AG09319 (cell line): ENCODE data around the gene STK33.

Experiments
- DNase-seq: peaks from one replicate; pipeline ENCODE4 v3.0.0-alpha.2; 2010; ENCODE audit warnings: low read depth; ENCODE audit errors: extremely low read depth
- TF ChIP-seq, protein P1 (sequence below): IDR thresholded peaks from 2 replicates; pipeline ENCODE4 v1.5.1; 2011; ENCODE audit warnings: low read depth, mild to moderate bottlenecking, inconsistent platforms, low read length, moderate library complexity

STK33 gene

DNA sequence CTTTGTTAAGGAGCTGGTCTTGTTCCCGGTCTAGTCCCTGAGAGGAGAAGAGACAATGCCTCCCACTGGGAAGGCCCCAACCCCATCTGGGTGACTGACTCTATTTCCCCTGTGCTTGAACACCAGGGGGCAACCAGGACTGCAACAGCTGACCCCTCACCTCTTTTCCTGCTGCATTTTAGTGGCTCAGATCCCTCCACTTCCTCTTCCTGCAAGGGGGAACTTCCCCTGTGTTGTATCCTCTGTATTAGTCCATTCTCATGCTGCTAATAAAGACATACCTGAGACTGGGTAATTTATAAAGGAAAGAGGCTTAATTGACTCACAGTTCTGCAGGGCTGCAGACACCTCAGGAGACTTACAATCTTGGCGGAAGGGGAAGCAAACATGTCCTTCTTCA, 246.1 kb downstream of the STK33 start:
- TF ChIP-seq, protein P1, sequence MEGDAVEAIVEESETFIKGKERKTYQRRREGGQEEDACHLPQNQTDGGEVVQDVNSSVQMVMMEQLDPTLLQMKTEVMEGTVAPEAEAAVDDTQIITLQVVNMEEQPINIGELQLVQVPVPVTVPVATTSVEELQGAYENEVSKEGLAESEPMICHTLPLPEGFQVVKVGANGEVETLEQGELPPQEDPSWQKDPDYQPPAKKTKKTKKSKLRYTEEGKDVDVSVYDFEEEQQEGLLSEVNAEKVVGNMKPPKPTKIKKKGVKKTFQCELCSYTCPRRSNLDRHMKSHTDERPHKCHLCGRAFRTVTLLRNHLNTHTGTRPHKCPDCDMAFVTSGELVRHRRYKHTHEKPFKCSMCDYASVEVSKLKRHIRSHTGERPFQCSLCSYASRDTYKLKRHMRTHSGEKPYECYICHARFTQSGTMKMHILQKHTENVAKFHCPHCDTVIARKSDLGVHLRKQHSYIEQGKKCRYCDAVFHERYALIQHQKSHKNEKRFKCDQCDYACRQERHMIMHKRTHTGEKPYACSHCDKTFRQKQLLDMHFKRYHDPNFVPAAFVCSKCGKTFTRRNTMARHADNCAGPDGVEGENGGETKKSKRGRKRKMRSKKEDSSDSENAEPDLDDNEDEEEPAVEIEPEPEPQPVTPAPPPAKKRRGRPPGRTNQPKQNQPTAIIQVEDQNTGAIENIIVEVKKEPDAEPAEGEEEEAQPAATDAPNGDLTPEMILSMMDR: no peak
- no peak for DNase-seq

DNA sequence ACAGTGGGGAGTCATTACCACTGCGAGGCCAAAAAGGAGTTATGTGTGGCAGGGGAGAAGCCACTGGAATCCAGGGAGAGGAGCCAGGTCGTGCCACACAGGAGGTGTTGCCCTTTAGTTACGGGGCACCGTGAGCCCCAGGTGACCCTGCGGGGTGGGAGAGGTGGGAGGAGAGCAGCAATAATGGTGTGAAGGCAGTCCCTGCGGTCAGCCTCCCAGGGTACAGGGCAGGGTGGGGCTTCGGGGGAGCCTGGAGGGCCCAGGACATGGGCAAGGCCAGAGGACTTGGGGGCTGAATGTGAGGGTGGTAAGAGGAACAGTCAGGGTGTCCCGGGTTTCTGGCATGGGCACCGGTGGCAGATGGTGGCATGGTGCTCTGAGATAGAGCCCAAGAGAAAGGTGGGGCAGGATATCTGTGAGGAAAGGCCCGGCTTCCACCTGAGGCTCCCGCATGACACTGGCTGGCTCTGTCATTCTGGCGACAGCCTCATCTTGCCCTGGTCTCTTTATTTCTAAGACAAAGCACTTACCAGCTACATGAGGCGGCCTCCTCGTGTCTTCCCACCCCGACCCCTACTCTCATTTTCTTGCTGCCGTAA, 247.8 kb downstream of the STK33 start:
- TF ChIP-seq, protein P1: no peak
- no peak for DNase-seq

DNA sequence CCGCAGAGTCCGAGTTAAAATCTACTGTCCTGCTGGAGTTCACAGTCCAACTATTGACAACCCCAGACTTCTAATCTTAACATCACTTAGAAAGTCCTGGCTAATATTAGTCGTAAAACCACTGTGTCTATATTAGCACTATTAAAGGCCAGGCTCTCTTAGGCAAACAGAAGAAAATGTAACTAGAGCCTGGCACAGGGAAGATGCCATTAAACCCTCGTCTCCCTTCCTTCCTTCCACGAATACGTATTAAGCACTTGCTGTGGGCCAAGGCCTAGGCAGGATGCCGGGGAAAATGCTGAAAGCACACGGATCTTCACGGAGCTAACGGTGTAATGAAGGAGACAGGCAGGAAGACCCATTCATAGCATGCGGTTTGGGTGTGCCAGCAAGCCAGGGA, 248.8 kb downstream of the STK33 start:
- DNase-seq: no peak
- TF ChIP-seq, protein P1: no peak

DNA sequence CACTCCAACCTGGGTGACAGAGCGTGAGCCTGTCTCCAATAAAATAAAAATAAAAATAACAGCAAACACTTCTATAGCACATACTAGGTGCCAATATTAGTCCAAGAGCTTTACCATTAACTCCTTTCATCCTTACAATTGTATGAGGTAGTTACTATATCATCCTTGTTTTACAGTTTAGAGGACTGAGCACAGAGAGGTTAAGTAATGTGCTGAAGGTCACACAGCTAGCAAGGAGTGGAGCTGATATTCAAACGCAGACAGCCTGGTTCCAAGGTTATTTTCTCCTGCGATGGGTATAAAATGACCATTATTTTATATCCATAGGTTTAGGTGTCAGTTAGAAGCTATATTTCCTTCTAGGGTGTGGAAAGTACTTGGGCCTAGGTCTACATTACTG, 249.7 kb downstream of the STK33 start:
- no peak for DNase-seq
- TF ChIP-seq, protein P1: no peak

DNA sequence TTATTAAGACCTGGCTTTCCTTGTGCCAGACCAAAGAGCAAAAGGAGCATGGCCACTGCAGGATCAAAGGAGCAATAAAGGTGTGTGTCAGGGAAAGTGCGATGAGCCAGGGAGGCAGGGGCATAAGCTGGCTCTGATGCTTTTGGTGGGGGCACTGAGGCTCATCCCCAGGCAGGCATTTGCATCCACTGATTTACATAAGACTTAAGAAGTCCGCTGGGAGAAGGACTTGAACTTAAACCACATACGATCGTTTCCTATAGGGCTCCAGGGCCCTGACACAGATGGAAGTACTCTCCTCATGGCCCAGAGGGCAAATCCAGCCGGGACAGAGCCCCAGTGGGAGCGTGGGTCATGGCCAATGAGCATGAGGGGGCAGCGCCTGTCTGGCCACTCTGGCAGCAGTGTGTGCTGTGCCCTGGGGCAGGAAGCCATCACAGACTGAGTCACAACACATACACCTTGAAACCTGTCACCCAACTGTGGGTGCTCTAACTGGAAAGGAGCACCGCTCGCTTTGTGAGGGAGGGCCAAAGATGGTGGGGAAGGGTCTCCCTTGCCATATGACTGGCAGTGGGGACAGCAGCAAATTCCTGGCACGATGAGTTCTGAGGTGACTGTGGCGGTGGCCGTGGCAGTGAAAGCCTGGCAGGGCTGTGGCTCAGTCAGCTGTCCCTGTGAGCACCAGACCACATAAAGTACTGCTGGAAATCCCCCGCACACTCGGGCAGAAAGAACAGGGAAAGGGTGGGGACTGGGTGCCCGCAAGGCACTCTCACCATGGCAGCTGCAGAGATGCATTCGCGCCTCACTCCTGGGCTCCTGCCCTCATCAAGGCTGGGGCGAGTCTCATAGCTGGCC, 251.0 kb downstream of the STK33 start:
- TF ChIP-seq, protein P1: no peak
- no peak for DNase-seq

DNA sequence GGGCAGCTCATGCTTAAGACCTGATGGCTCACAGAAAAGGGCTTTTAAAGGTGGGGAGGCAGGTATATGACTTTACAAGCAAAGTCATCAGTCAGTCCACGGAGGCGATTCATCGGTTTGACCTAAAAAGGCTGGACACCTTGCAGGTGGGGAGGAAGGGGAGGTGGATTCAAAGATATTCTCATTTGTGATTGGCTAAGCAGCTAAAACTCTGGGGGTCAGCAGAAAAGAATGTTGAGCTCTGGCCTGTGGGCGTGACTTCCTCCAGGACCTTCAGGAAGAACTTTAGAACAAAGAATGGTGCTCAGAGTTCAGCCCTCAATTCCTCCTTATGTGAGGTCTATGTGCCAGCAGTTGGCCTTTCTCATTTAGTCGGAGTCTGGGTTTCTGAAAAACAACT, 252.0 kb downstream of the STK33 start:
- DNase-seq: no peak
- TF ChIP-seq, protein P1: no peak
